ENCODE results near the gene EHF. TPM values are rescaled to one million over a fixed set of nuclear protein-coding genes. Genes with fewer than 3 reads are reported as not detected.
A peak's percentile ranks its signal among the peaks of the same experiment; 100 is the strongest.

The EHF gene
- total RNA-seq, 1 experiment from 2014 or later = 118 TPM

GRCh38 chr11:34696862-34697261, 76.0 kb downstream of the EHF start:
- no peak overlapping the region for H3K4me3 ChIP-seq
- TF ChIP-seq CTCF (conservative IDR thresholded peaks at IDR 0.05) = no peak
- TF ChIP-seq EZH2 (IDR thresholded peaks at IDR 0.05; ENCODE audit: low read depth) = no peak
- POLR2A ChIA-PET (ENCODE audit: unreplicated experiment) = no interaction called here
- no peaks in the 10 kb centered on the region for H4K20me1 ChIP-seq (ENCODE audit: insufficient read depth)
- no peak overlapping the region for H3K27ac ChIP-seq
- no peak overlapping the region for H2AFZ ChIP-seq
- CTCF ChIA-PET = no interaction called here
- no peaks in the 10 kb centered on the region for H3K27me3 ChIP-seq (ENCODE audit: insufficient read depth, low read depth)
- no peaks in the 10 kb centered on the region for H3F3A ChIP-seq (ENCODE audit: insufficient read depth, low read depth)
- no peaks in the 10 kb centered on the region for H3K36me3 ChIP-seq (ENCODE audit: low read depth)
- peaks cover 8% of the 10 kb centered on the region; the same call in 1 of the 2 replicates for H3K9me3 ChIP-seq (ENCODE audit: insufficient read depth, low read depth)
- no peak for DNase-seq
- H3K4me2 ChIP-seq = no peak overlapping the region
- H3K79me2 ChIP-seq (ENCODE audit: low read depth) = no peaks in the 10 kb centered on the region
- no TSS peak for BruUV-seq (replicated peaks)
- no peaks in the 10 kb centered on the region for H3K9me2 ChIP-seq (ENCODE audit: insufficient read depth)
- intact Hi-C loops (cut with micrococcal nuclease; ENCODE audit: unreplicated experiment) = no loop called here
- H3K4me1 ChIP-seq (replicated peaks; ENCODE audit: insufficient read depth) = no peaks in the 10 kb centered on the region

GRCh38 chr11:34706709-34707461, 86.0 kb downstream of the EHF start:
- peaks cover 27% of the 10 kb centered on the region for H3K9me3 ChIP-seq (ENCODE audit: insufficient read depth, low read depth)
- no peaks in the 10 kb centered on the region for H3K4me1 ChIP-seq (replicated peaks; ENCODE audit: insufficient read depth)
- no peaks in the 10 kb centered on the region for H4K20me1 ChIP-seq (ENCODE audit: insufficient read depth)
- H2AFZ ChIP-seq = no peak overlapping the region
- CTCF ChIA-PET = no interaction called here
- TF ChIP-seq EZH2 (IDR thresholded peaks at IDR 0.05; ENCODE audit: low read depth) (no peak), CTCF (conservative IDR thresholded peaks at IDR 0.05) (no peak)
- H3K4me2 ChIP-seq = no peak overlapping the region
- no peaks in the 10 kb centered on the region for H3K27me3 ChIP-seq (ENCODE audit: insufficient read depth, low read depth)
- intact Hi-C loops (cut with micrococcal nuclease; ENCODE audit: unreplicated experiment) = no loop called here
- no peaks in the 10 kb centered on the region for H3K79me2 ChIP-seq (ENCODE audit: low read depth)
- no peaks in the 10 kb centered on the region for H3F3A ChIP-seq (ENCODE audit: insufficient read depth, low read depth)
- H3K36me3 ChIP-seq (ENCODE audit: low read depth) = no peaks in the 10 kb centered on the region
- no peak overlapping the region for H3K27ac ChIP-seq
- DNase-seq = peak in 1 of 2 experiments; percentile 32
- H3K9me2 ChIP-seq (ENCODE audit: insufficient read depth) = no peaks in the 10 kb centered on the region
- POLR2A ChIA-PET (ENCODE audit: unreplicated experiment) = no interaction called here
- no TSS peak for BruUV-seq (replicated peaks)
- H3K4me3 ChIP-seq = no peak overlapping the region

GRCh38 chr11:34707462-34707840, 86.6 kb downstream of the EHF start:
- intact Hi-C loops (cut with micrococcal nuclease; ENCODE audit: unreplicated experiment) = no loop called here
- no peak overlapping the region for H2AFZ ChIP-seq
- no peaks in the 10 kb centered on the region for H3K9me2 ChIP-seq (ENCODE audit: insufficient read depth)
- ChIA-PET CTCF (no interaction called here), POLR2A (ENCODE audit: unreplicated experiment) (no interaction called here)
- no peaks in the 10 kb centered on the region for H3K36me3 ChIP-seq (ENCODE audit: low read depth)
- H3K27ac ChIP-seq = no peak overlapping the region
- H3K4me3 ChIP-seq = no peak overlapping the region
- H4K20me1 ChIP-seq (ENCODE audit: insufficient read depth) = no peaks in the 10 kb centered on the region
- H3K4me2 ChIP-seq = no peak overlapping the region
- H3F3A ChIP-seq (ENCODE audit: insufficient read depth, low read depth) = no peaks in the 10 kb centered on the region
- no peak for TF ChIP-seq EZH2 (IDR thresholded peaks at IDR 0.05; ENCODE audit: low read depth)
- TF ChIP-seq CTCF (conservative IDR thresholded peaks at IDR 0.05) = no peak
- peak in 1 of 2 experiments; percentile 25 for DNase-seq
- no peaks in the 10 kb centered on the region for H3K27me3 ChIP-seq (ENCODE audit: insufficient read depth, low read depth)
- no TSS peak for BruUV-seq (replicated peaks)
- peaks cover 32% of the 10 kb centered on the region for H3K9me3 ChIP-seq (ENCODE audit: insufficient read depth, low read depth)
- no peaks in the 10 kb centered on the region for H3K79me2 ChIP-seq (ENCODE audit: low read depth)
- H3K4me1 ChIP-seq (replicated peaks; ENCODE audit: insufficient read depth) = no peaks in the 10 kb centered on the region

Other genes starting within 250 kb of the EHF start
- gene CAT, start 182.2 kb upstream of the EHF start, total RNA-seq (2021) = 54.4 and 63.4 TPM in 2 replicates
- 0.38 and 0.61 TPM in 2 replicates for gene ELF5, start 107.3 kb upstream of the EHF start, total RNA-seq (2021)

Measured in PC-9 (cell line).